K562 (cell line): ENCODE measurements around the gene ZFYVE19. TPM values are rescaled to one million over a fixed set of nuclear protein-coding genes. Genes with fewer than 3 reads are reported as not detected.

Experiments used
- CBFB ChIP-seq: sonication (generic); formaldehyde crosslinking; IDR thresholded peaks from 2 replicates; pipeline ENCODE4 v1.4.0; 2020; ENCODE audit warnings: mild to moderate bottlenecking, missing genetic modification reagents
- E2F6 ChIP-seq, 2 experiments: IDR thresholded peaks; 2 replicates each; pipeline ENCODE4 v1.6.1; 2011; ENCODE audit warnings: borderline replicate concordance in 1 of 2, control low read depth in 1 of 2, low read depth in 1 of 2, low read length in 1 of 2, mild to moderate bottlenecking in 1 of 2, mixed read lengths in 1 of 2, moderate library complexity in 1 of 2; ENCODE audit not compliant: insufficient read depth in 1 of 2, insufficient read length in 1 of 2, poor library complexity in 1 of 2, severe bottlenecking in 1 of 2; ENCODE audit errors: extremely low read depth in 1 of 2
- EGR1 ChIP-seq: fragments of 450-650 bp; conservative IDR thresholded peaks from 2 replicates; pipeline ENCODE4 v1.6.1; 2017; ENCODE audit warnings: mild to moderate bottlenecking
- MAZ ChIP-seq, 2 experiments: fragments of 450-650 bp in 1 of 2; sonication (generic) in 1 of 2; formaldehyde crosslinking; IDR thresholded peaks in 1 of 2; conservative IDR thresholded peaks in 1 of 2; 2 replicates each; pipeline versions ENCODE4 v1.4.0 to v1.5.0; 2020; ENCODE audit warnings: mild to moderate bottlenecking in 1 of 2, missing genetic modification reagents in 1 of 2
- NONO ChIP-seq, 2 experiments: fragments of 200-400 bp in 1 of 2; fragments of 450-650 bp in 1 of 2; formaldehyde crosslinking in 1 of 2; IDR thresholded peaks; 2 replicates each; pipeline ENCODE4 v1.6.1; 2017; ENCODE audit warnings: low read depth in 2 of 2, mild to moderate bottlenecking in 2 of 2, moderate library complexity in 2 of 2, low read length in 1 of 2
- POLR2AphosphoS5 ChIP-seq: IDR thresholded peaks from 2 replicates; pipeline ENCODE4 v1.6.1; 2011; ENCODE audit warnings: mild to moderate bottlenecking, low read depth, low read length, moderate library complexity; ENCODE audit not compliant: control insufficient read depth, insufficient read depth
- POLR2H ChIP-seq: IDR thresholded peaks from 2 replicates; pipeline ENCODE4 v1.6.1; 2016; ENCODE audit warnings: missing genetic modification characterization, low read depth, mild to moderate bottlenecking, control low read depth, missing compliant biosample characterization, moderate library complexity
- SRSF3 ChIP-seq: fragments of 200-400 bp; formaldehyde crosslinking; IDR thresholded peaks from 2 replicates; pipeline ENCODE4 v1.6.1; 2016; ENCODE audit warnings: mild to moderate bottlenecking, low read length, moderate library complexity; ENCODE audit not compliant: insufficient read depth
- SRSF9 ChIP-seq: fragments of 200-400 bp; formaldehyde crosslinking; IDR thresholded peaks from 2 replicates; pipeline ENCODE4 v1.6.1; 2017; ENCODE audit warnings: low read depth, low read length, borderline replicate concordance
- TFAP4 ChIP-seq: sonication (generic); formaldehyde crosslinking; IDR thresholded peaks from 2 replicates; pipeline ENCODE4 v1.8.0; 2022; ENCODE audit warnings: missing genetic modification reagents, mild to moderate bottlenecking, moderate library complexity, borderline replicate concordance
- ZBTB26 ChIP-seq: fragments of 450-650 bp; formaldehyde crosslinking; IDR thresholded peaks from 2 replicates; pipeline ENCODE4 v1.4.0; 2022; ENCODE audit warnings: missing genetic modification characterization
- ZNF507 ChIP-seq: conservative IDR thresholded peaks from 2 replicates; pipeline ENCODE4 v1.6.1; 2017; ENCODE audit warnings: missing genetic modification characterization, missing compliant biosample characterization
- ZNF76 ChIP-seq: fragments of 250-450 bp; sonication (Bioruptor Pico); IDR thresholded peaks from 2 replicates; pipeline ENCODE4 v1.4.0; 2020; ENCODE audit warnings: mild to moderate bottlenecking, moderate library complexity, borderline replicate concordance
- polyA plus RNA-seq, 8 experiments: library from polyadenylated mRNA; depleted of rRNA in 4 of 8; stranded (reverse) in 5 of 8; unstranded in 3 of 8; fragments of >200 nt; fragmentation: Nextera tagmentation in 2 of 8; fragmentation: Illumina TruSeq in 1 of 8; extraction: Ambion mirVana in 2 of 8; extraction: Trizol in 1 of 8; gene quantifications; 2 replicates each; pipeline versions ENCODE4 v1.2.1 to v1.2.3, GENCODE V29; 2011 to 2014; ENCODE audit warnings: inconsistent platforms in 1 of 8, missing spikeins in 1 of 8
- total RNA-seq, 7 experiments: library from RNA; depleted of rRNA in 6 of 7; stranded (reverse); fragments of >200 nt in 6 of 7; fragmentation: Illumina TruSeq in 2 of 7; extraction: Trizol in 2 of 7; gene quantifications; 2 replicates each; pipeline versions ENCODE4 v1.2.1 to v1.2.3, GENCODE V29; 2011 to 2021; ENCODE audit warnings: low replicate concordance in 1 of 7
- TF ChIP-seq, protein P1 (sequence below): sonication (generic); formaldehyde crosslinking; IDR thresholded peaks from 2 replicates; pipeline ENCODE4 v1.9.0; 2022; ENCODE audit warnings: mild to moderate bottlenecking, missing genetic modification reagents
- TF ChIP-seq, protein P2 (sequence below): fragments of 450-650 bp; IDR thresholded peaks from 2 replicates; pipeline ENCODE4 v1.6.1; 2016; ENCODE audit warnings: antibody characterized with exemption

The ZFYVE19 gene
- total and polyA plus RNA-seq, 9 of the 15 experiments (the other 6 are each of a cell fraction or from before 2014, with no cell fraction given) = 1.5 to 36.8 (median 19.9) TPM

- TF ChIP-seq ZBTB26 (CRISPR knock-in tag) (peak; percentile 89; the same call in 1 of the 2 replicates), SRSF3 (no peak), ZNF76 (0 out of 2 replicates have a peak, but pooled peaks have one; percentile 60), SRSF9 (no peak), CBFB (CRISPR knock-in tag) (peak; percentile 61; the same call in 1 of the 2 replicates), NONO (IDR thresholded peaks at IDR 0.05; ENCODE audit: low read depth in 2 of 2, low read length in 1 of 2) (0 out of 4 replicates have a peak, but pooled peaks of 1 of the 2 experiments have one; percentile 52), POLR2AphosphoS5 (peak; percentile 71; the same call in 1 of the 2 replicates), ZNF507 (tag) (no peak), EGR1 (peak; percentile 78), TFAP4 (CRISPR knock-in tag) (peak; percentile 87), MAZ (CRISPR knock-in tag; conservative IDR thresholded peaks at IDR 0.05 in 1 of 2, IDR thresholded peaks at IDR 0.05 in 1 of 2) (peak; percentile 44 to 47; a peak in 1 of 4 replicates), E2F6 (IDR thresholded peaks at IDR 0.05; ENCODE audit: borderline replicate concordance in 1 of 2, extremely low read depth in 1 of 2, insufficient read depth in 1 of 2, insufficient read length in 1 of 2, low read depth in 1 of 2, low read length in 1 of 2, poor library complexity in 1 of 2, severe bottlenecking in 1 of 2) (peak; percentile 56 to 68), POLR2H (tag) (no peak; the same call in 1 of the 2 replicates)
- TF ChIP-seq, protein P1, sequence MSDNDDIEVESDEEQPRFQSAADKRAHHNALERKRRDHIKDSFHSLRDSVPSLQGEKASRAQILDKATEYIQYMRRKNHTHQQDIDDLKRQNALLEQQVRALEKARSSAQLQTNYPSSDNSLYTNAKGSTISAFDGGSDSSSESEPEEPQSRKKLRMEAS (CRISPR knock-in tag) = no peak; the same call in none of the 2 replicates
- TF ChIP-seq, protein P2, sequence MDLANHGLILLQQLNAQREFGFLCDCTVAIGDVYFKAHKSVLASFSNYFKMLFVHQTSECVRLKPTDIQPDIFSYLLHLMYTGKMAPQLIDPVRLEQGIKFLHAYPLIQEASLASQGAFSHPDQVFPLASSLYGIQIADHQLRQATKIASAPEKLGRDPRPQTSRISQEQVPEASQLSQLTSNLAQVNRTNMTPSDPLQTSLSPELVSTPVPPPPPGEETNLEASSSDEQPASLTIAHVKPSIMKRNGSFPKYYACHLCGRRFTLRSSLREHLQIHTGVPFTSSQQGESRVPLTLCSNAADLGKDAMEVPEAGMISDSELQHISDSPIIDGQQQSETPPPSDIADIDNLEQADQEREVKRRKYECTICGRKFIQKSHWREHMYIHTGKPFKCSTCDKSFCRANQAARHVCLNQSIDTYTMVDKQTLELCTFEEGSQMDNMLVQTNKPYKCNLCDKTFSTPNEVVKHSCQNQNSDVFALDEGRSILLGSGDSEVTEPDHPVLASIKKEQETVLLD = peak; percentile 89
Observed at GRCh38 chr15:40807028-40807887, at the start of gene ZFYVE19, which contains the start of gene DNAJC17 (continued).
